GM19452 (cell line): ENCODE data around the gene MASP2.
"Not testable (repeated sequence)": the region's sequence is repeated elsewhere in the genome, so short reads cannot be mapped to it uniquely, and the experiment has no call there.

Experiments
- ATAC-seq: cut with Tn5 transposase; IDR thresholded peaks from one replicate; pipeline ENCODE4 v1.9.1; 2021; ENCODE audit not compliant: unreplicated experiment

MASP2 gene

DNA sequence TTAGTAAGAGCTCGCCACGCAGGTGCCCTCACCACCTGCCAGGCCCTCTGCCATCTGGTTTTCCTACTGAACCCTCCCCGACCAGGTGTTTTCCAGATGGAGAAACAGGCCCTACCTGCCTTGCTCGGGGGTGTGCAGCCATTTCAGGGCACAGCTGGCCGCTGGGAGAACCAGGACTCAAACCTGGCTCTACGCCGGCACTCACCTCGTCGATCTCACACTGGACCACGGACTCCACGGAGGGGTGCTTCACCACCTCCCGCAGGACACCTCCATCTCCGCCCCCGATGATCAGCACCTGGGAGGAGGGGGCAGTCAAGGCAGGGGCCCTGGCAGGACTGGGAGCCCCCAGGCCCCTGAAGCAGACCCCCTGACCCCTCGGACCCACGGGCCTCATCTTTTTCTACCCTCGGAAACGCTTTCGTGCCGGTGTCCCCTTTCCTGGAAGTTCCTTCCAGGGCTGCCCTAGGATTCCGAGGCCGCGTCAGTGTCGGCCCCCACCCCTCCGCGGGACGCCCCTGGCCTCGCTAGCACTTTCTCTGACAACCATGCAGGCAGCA lies 11.6 kb upstream of the MASP2 start:
- ATAC-seq = no peak

- no peak for ATAC-seq
These were observed 11.0 kb upstream of the MASP2 start for GRCh38 chr1:11058026-11058425.

- ATAC-seq = no peak
These were observed 10.4 kb upstream of the MASP2 start for GRCh38 chr1:11057477-11057876.

DNA sequence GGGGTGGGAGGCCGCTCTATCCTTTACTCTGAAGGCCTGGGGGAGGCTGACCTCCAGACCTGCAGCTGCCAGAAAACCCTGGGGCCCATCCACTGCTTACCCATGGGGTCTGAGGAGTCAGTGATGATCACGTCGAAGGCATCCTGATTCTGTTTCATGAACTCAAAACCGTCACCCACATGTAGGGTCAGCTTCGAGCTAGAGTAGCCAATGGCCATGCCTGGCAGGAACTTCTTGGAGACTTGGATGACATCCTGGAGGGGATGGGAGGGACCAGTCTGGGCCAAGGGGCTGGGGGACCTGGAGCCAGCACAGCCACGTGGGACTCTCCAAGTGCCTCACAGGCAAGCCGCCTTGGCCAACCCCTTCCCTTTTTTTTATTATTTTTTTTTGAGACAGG lies 9.5 kb upstream of the MASP2 start:
- ATAC-seq = no peak

DNA sequence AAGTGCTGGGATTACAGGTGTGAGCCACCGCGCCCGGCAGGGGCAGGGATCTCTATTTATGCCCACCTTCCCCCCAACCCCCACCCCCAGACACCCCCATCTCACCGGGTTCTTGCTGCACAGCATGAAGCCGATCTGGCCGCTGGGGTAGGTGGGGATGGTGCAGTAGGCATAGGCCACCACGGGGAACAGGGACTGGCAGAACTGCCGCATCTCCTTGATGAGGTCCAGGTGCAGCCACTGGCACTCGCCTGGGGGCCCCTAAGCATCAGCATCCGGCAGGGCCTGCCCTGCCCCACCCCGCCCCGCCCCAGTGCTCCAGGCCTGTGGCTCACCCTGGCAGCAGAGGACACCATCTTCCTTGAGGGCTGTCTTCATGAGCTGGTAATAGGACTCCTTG lies 8.6 kb upstream of the MASP2 start:
- no peak for ATAC-seq

DNA sequence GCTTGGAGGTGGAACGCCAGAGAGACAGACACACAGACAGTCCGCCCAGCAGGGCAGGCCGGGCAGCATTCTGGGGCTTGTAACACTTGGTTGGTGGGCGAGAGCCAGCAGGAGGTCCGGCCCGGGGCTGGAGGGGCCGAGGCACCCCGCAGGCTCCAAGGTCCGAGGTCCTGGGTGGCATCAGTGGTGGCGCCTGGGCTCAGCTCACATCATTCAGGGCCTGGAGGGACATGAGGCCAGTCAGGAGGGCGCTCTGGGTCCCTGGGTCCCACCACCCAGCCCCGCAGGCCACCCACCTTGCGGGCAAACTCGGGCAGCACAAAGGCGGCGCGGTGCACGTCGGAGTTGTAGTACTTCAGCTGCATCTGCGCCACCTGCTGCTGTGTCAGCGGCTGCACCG lies 7.6 kb upstream of the MASP2 start:
- no peak for ATAC-seq

GRCh38 chr1:11054181-11054580 lies 7.1 kb upstream of the MASP2 start:
- ATAC-seq = no peak

- no peak for ATAC-seq
These were observed 6.7 kb upstream of the MASP2 start for GRCh38 chr1:11053758-11054137.

GRCh38 chr1:11052839-11053757 lies 6.1 kb upstream of the MASP2 start:
- no peak for ATAC-seq

DNA sequence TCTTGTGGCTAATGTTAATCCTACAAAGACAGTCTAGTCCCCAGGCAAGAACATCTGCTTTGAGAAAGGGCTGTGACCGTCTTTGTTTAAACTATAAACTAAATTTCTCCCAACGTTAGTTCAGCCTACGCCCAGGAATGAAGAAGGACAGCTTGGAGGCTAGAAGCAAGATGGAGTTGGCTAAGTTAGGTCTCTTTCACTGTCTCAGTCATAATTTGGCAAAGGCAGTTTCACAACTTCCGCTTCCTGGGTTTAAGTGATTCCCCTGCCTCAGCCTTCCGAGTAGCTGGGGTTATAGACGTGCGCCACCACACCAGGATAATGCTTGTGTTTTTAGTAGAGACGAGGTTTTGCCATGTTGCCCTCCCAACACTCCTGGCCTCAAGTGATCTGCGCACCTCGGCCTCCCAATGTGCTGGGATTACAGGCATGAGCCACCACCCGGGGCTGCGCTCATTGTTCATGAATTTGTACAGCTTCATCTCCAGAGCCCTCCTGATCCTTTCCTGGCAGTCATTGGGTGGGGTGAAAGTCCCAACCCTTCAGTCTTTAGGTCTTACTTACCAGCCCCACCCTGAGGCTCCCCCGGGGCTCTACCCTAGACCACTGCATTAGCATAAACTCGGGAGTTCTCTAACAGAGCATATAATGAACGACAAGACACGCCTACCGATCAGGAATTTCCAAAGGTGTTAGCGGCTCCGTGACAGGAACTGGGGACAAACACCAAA lies 4.9 kb upstream of the MASP2 start:
- ATAC-seq = no peak

DNA sequence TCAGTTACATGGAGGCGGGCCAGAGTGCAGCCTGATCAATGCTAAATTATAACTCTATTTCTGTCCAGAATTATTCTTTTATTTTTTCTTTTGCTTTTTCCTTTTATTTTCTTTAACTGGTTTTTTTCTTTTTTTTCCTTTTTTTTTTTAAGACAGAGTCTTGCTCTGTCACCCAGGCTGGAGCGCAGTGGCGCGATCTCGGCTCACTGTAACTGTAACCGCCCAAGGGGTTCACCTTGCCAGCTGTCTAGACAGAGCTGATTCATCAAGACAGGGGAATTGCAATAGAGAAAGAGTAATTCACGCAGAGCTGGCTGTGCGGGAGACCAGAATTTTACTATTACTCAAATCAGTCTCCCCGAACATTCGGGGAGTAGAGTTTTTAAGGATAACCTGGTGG lies 4.1 kb upstream of the MASP2 start:
- ATAC-seq = not testable (repeated sequence)

GRCh38 chr1:11046270-11046566 lies 821 bp downstream of the MASP2 start:
- ATAC-seq = no peak

DNA sequence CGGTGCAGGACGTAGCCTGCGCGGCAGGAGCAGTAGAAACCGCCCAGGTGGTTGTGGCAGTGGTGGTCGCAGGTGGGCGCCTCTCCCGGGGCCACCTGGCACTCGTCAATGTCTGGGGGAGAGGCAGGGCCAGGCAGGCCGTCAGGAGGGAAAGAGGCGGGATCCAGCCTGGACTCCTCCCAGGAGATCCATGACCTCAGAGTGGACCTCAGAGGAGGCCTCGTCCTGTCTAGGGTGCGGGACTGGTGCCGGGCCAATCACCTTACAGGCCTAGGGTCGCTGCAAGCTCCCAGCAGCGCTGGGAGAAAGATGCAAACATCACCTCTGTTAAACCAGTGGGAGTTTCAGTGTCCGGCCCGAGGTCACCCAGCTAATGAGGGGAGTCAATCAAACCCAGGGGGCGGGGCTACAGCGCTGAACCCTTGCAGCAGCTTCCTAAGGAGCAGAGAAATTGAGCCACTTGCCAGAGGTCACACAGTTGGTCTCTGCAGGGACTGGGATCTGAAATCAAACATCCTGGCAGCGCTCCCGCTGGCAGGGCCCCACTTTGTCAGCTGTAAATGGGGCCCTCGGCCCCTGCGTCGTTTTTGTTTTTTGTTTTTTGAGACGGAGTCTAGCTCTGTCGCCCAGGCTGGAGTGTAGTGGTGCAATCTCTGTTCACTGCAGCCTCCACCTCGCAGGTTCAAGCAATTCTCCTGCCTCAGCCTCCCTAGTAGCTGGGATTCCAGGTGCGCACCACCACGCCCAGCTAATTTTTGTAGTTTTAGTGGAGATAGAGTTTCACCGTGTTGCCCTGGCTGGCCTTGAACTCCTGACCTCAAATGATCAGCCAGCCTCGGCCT lies 1.4 kb downstream of the MASP2 start:
- no peak for ATAC-seq

- ATAC-seq = no peak
These were observed 2.1 kb downstream of the MASP2 start for GRCh38 chr1:11044849-11045427.

- no peak for ATAC-seq
These were observed 2.8 kb downstream of the MASP2 start for GRCh38 chr1:11044086-11044848.

- ATAC-seq = no peak
These were observed 3.8 kb downstream of the MASP2 start for GRCh38 chr1:11042995-11043874.

DNA sequence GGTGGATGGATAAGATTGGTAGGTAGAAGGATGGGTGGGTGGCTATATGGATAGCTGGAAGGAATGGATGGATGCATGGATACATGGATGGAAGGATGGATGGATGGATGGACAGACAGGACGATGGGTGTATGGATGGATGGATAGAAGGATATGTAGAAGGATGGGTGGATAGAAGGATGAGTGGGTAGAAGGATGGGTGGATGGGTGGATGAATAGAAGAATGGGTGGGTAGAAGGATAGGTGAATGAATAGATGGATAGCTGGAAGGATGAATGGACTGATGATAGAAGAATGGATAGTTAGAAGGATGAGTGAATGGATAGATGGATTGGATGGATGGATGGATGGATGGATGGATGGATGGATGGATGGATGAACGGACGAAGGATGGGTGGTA lies 5.0 kb downstream of the MASP2 start:
- no peak for ATAC-seq

DNA sequence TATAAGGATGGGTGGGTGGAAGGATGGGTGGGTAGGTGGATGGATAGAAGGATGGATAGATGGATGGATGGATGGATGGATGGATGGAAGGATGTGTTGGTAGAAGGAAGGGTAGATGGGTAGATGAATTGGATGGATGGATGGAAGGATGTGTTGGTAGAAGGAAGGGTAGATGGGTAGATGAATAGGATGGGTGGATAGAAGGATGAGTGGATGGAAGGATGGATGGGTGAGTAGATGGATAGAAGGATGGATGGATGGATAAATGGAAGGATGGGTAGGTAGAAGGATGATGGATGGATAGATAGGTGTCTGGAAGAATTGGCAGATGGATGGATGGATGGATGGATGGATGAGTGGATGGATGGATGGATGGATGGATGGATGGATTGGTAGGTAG lies 6.0 kb downstream of the MASP2 start:
- no peak for ATAC-seq

DNA sequence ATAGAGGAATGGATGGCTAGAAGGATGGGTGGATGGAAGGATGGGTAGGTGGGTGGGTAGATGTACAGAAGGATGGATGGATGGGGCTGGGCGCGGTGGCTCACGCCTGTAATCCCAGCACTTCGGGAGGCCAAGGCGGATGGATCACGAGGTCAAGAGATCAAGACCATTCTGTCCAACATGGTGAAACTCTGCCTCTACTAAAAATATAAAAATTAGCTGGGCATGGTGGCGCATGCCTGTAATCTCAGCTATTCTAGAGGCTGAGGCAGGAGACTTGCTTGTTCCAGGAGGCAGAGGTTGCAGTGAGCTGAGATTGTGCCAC lies 7.0 kb downstream of the MASP2 start:
- not testable (repeated sequence) for ATAC-seq
